Keratinocyte (primary cell): ENCODE data around the gene LOC128125822.

Source experiments
- DNase-seq: peaks from one replicate; pipeline ENCODE4 v3.0.0-alpha.2; 2011; ENCODE audit warnings: low read depth, missing footprints, low spot score
- FAIRE-seq: peaks from 2 replicates; lab custom pipeline; 2011; peaks lifted over from hg19 to GRCh38; lab: Jason Lieb, UNC
- H2AFZ ChIP-seq: 2 replicates; pipeline ENCODE4 v1.6.0; 2012; ENCODE audit warnings: low read length, control low read depth, inconsistent platforms; ENCODE audit not compliant: control insufficient read depth
- H3K27ac ChIP-seq: 2 replicates; pipeline ENCODE4 v1.5.1; 2011; ENCODE audit warnings: low read length; ENCODE audit not compliant: control insufficient read depth, insufficient read depth
- H3K27me3 ChIP-seq: 3 replicates; pipeline ENCODE4 v1.6.0; 2011; ENCODE audit warnings: low read length; ENCODE audit not compliant: control insufficient read depth, insufficient read depth; ENCODE audit errors: extremely low read depth
- H3K36me3 ChIP-seq, 2 experiments: 2 replicates in 1 of 2; 3 replicates in 1 of 2; pipeline ENCODE4 v1.5.1; 2011; ENCODE audit warnings: low read length in 2 of 2, mild to moderate bottlenecking in 1 of 2; ENCODE audit not compliant: control insufficient read depth in 2 of 2, insufficient read depth in 2 of 2; ENCODE audit errors: extremely low read depth in 1 of 2
- H3K4me1 ChIP-seq: 3 replicates; pipeline ENCODE4 v1.5.1; 2011; ENCODE audit warnings: low read length; ENCODE audit not compliant: control insufficient read depth, insufficient read depth; ENCODE audit errors: extremely low read depth
- H3K4me2 ChIP-seq: 3 replicates; pipeline ENCODE4 v1.6.0; 2011; ENCODE audit warnings: low read depth, low read length; ENCODE audit not compliant: control insufficient read depth, insufficient read depth; ENCODE audit errors: extremely low read depth
- H3K4me3 ChIP-seq, 3 experiments: fragments of 200-600 bp in 1 of 3; sonication (generic) in 1 of 3; 2 replicates in 2 of 3; 3 replicates in 1 of 3; pipeline ENCODE4 v1.5.1; 2011 to 2016; ENCODE audit warnings: low read length in 3 of 3, mild to moderate bottlenecking in 3 of 3, control low read depth in 2 of 3, inconsistent platforms in 1 of 3, low read depth in 1 of 3, mixed read lengths in 1 of 3, mixed run types in 1 of 3, moderate library complexity in 1 of 3; ENCODE audit not compliant: control insufficient read depth in 2 of 3, insufficient read depth in 2 of 3; ENCODE audit errors: extremely low read depth in 1 of 3
- H3K79me2 ChIP-seq: 2 replicates; pipeline ENCODE4 v1.6.0; 2012; ENCODE audit warnings: low read length; ENCODE audit not compliant: control insufficient read depth, insufficient read depth
- H3K9ac ChIP-seq: 3 replicates; pipeline ENCODE4 v1.6.0; 2011; ENCODE audit warnings: low read length; ENCODE audit not compliant: control insufficient read depth, insufficient read depth; ENCODE audit errors: extremely low read depth
- H3K9me1 ChIP-seq: 3 replicates; pipeline ENCODE4 v1.6.0; 2011; ENCODE audit warnings: low read length; ENCODE audit not compliant: control insufficient read depth, insufficient read depth; ENCODE audit errors: extremely low read depth
- H3K9me3 ChIP-seq: 2 replicates; pipeline ENCODE4 v1.5.1; 2012; ENCODE audit warnings: low read depth, low read length; ENCODE audit not compliant: control insufficient read depth
- H4K20me1 ChIP-seq: 3 replicates; pipeline ENCODE4 v1.6.0; 2011; ENCODE audit warnings: low read length; ENCODE audit not compliant: control insufficient read depth, insufficient read depth; ENCODE audit errors: extremely low read depth
- CTCF ChIP-seq, 3 experiments: IDR thresholded peaks in 1 of 3; conservative IDR thresholded peaks in 1 of 3; optimal IDR thresholded peaks in 1 of 3; 2 replicates in 2 of 3; 3 replicates in 1 of 3; pipeline versions ENCODE3 to v1.5.1; 2011; ENCODE audit warnings: low read length in 3 of 3, mild to moderate bottlenecking in 3 of 3, moderate library complexity in 2 of 3, control low read depth in 1 of 3, inconsistent platforms in 1 of 3; ENCODE audit not compliant: insufficient read depth in 2 of 3; ENCODE audit errors: extremely low read depth in 1 of 3
- EZH2 ChIP-seq: IDR thresholded peaks from one replicate; pipeline ENCODE4 v1.6.1; 2012; ENCODE audit warnings: inconsistent platforms, mild to moderate bottlenecking, low read length, moderate library complexity
- dilution Hi-C: fragments of 300-500 bp; cut with MboI; formaldehyde crosslinking; loops from one replicate; pipeline ENCODE4 v1.7.0; 2020; ENCODE audit warnings: low sequenced_read_pairs; ENCODE audit not compliant: extremely low pct_ligation_motif_present

LOC128125822 gene

DNA sequence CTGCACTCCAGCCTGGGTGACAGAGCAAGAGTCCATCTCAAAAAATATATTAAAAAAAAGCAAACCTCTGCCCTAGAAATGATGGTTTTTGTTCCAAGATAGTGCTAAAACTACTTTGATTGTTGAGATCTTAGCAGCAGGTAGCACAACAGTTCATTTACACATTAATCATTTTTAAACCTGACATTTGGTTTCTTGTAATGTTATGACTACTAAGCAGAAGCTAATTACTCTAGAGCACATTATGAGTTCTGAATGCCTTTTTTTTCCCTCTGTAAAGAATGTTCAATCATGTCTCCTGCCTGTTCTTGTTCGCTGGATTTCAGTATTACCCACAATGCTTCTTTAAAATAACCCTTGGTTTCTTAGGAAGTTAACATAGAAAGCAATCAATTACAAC is 38.7 kb downstream of the LOC128125822 start:
- FAIRE-seq (no peak), DNase-seq (no peak)
- Histone ChIP-seq H3K27ac (no peak overlapping the region), H3K4me3 (no peak overlapping the region), H4K20me1 (no peaks in the 10 kb centered on the region), H3K9me1 (no peaks in the 10 kb centered on the region), H3K4me2 (no peak overlapping the region), H3K27me3 (no peaks in the 10 kb centered on the region), H3K4me1 (no peaks in the 10 kb centered on the region), H2AFZ (no peak overlapping the region), H3K36me3 (no peaks in the 10 kb centered on the region), H3K9ac (no peak overlapping the region), H3K79me2 (no peaks in the 10 kb centered on the region), H3K9me3 (no peaks in the 10 kb centered on the region)
- dilution Hi-C loops = no loop called here
- TF ChIP-seq EZH2 (no peak), CTCF (optimal IDR thresholded peaks at IDR 0.05 in 1 of 3, IDR thresholded peaks at IDR 0.05 in 1 of 3, conservative IDR thresholded peaks at IDR 0.05 in 1 of 3; ENCODE audit: extremely low read depth in 1 of 3, insufficient read depth in 2 of 3, low read length in 3 of 3) (no peak)

DNA sequence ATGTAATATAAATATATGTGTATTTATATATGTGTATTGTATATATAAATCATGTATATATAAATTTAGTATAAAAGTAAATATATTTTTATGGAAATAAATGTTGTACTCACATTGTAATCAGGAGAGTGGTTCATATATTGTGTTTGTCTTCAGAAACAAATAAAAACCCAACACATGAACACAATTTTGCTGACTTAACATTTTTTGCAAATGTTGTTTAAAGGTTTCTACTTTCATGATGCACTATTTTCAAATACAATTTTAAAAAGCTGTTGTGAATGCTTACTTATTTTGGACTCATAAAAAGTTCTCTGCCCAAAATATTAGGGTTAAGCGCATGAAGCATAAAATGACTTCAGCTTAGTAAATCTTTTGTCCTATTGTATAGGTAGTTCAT is 39.3 kb downstream of the LOC128125822 start:
- DNase-seq (no peak), FAIRE-seq (no peak)
- no peaks in the 10 kb centered on the region for H4K20me1 ChIP-seq
- no peaks in the 10 kb centered on the region for H3K4me1 ChIP-seq
- no peak overlapping the region for H2AFZ ChIP-seq
- H3K27me3 ChIP-seq = no peaks in the 10 kb centered on the region
- no peak overlapping the region for H3K27ac ChIP-seq
- dilution Hi-C loops = no loop called here
- TF ChIP-seq EZH2 (no peak), CTCF (optimal IDR thresholded peaks at IDR 0.05 in 1 of 3, IDR thresholded peaks at IDR 0.05 in 1 of 3, conservative IDR thresholded peaks at IDR 0.05 in 1 of 3; ENCODE audit: extremely low read depth in 1 of 3, insufficient read depth in 2 of 3, low read length in 3 of 3) (no peak)
- H3K9ac ChIP-seq = no peak overlapping the region
- H3K79me2 ChIP-seq = no peaks in the 10 kb centered on the region
- H3K36me3 ChIP-seq = no peaks in the 10 kb centered on the region
- no peak overlapping the region for H3K4me2 ChIP-seq
- H3K9me3 ChIP-seq = no peaks in the 10 kb centered on the region
- H3K9me1 ChIP-seq = no peaks in the 10 kb centered on the region
- no peak overlapping the region for H3K4me3 ChIP-seq
